22Rv1 (cell line): ENCODE measurements around the gene ZFYVE28.

ENCODE experiments used
- H3K27ac ChIP-seq: fragments of 450-650 bp; 2 replicates; pipeline ENCODE4 v1.5.1; 2017
- CTCF ChIP-seq: fragments of 450-650 bp; IDR thresholded peaks from 2 replicates; pipeline ENCODE4 v1.5.1; 2017; ENCODE audit warnings: mild to moderate bottlenecking
- ZFX ChIP-seq: fragments of 450-650 bp; IDR thresholded peaks from 2 replicates; pipeline ENCODE4 v1.6.1; 2017; ENCODE audit warnings: antibody characterized with exemption, borderline replicate concordance

The ZFYVE28 gene

GRCh38 chr4:2443956-2444740 is 25.7 kb upstream of the ZFYVE28 start:
- no peak for TF ChIP-seq ZFX
- TF ChIP-seq CTCF, result no peak
- no peak overlapping the region for H3K27ac ChIP-seq

GRCh38 chr4:2443061-2443730 is 24.8 kb upstream of the ZFYVE28 start:
- TF ChIP-seq ZFX, result no peak
- no peak for TF ChIP-seq CTCF
- no peak overlapping the region for H3K27ac ChIP-seq

GRCh38 chr4:2442175-2442993 is 23.9 kb upstream of the ZFYVE28 start:
- H3K27ac ChIP-seq, result no peak overlapping the region
- TF ChIP-seq CTCF (no peak), ZFX (no peak)

- TF ChIP-seq CTCF, result peak; percentile 83
- TF ChIP-seq ZFX, result no peak
- H3K27ac ChIP-seq, result no peak overlapping the region
These were observed 23.1 kb upstream of the ZFYVE28 start for GRCh38 chr4:2441393-2442174.

- H3K27ac ChIP-seq, result no peak overlapping the region
- no peak for TF ChIP-seq CTCF
- no peak for TF ChIP-seq ZFX
These were observed 20.6 kb upstream of the ZFYVE28 start for GRCh38 chr4:2438822-2439718.
